RWPE1 (cell line): ENCODE measurements around the gene GLIPR1.

Experiments
- CTCF ChIA-PET: fragments of 350-600 bp; sonication (Branson Sonifier 250); formaldehyde crosslinking; extraction: SDS; loops from one replicate; lab custom pipeline; 2021; lab: Yijun Ruan, JAX
- POLR2A ChIA-PET: fragments of 400-600 bp; formaldehyde crosslinking; extraction: SDS; loops from one replicate; lab custom pipeline; 2020; ENCODE audit warnings: antibody characterized with exemption; ENCODE audit not compliant: low non-redundant PET; lab: Yijun Ruan, JAX
- DNase-seq: peaks from one replicate; pipeline ENCODE4 v3.0.0; 2012; ENCODE audit warnings: low spot score
- H3K27ac ChIP-seq: fragments of 450-650 bp; 2 replicates; pipeline ENCODE4 v1.5.1; 2017
- TF ChIP-seq, protein P1 (sequence below): fragments of 450-650 bp; conservative IDR thresholded peaks from 2 replicates; pipeline ENCODE4 v1.5.1; 2017; ENCODE audit warnings: low read depth, mild to moderate bottlenecking

GLIPR1 gene

DNA sequence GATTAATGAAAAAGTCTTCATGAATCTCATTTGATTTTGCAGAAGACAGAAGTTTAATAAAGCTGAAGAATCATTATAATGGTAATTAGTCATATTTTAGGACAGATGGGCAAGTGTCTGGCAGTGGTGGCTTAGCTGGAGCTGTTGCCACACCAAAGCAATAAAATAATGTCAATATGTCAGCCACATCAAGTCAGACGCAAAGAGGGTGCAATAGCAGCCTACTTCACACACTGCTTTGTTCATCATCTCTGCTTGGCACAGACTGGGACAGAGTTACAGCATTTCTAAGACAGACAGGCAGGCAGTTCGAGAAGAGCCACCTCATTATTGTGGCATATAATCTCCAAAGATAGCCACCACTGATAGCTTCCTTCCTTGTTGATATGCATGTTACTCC, 47.7 kb downstream of the GLIPR1 start:
- no peak overlapping the region for H3K27ac ChIP-seq
- TF ChIP-seq, protein P1, sequence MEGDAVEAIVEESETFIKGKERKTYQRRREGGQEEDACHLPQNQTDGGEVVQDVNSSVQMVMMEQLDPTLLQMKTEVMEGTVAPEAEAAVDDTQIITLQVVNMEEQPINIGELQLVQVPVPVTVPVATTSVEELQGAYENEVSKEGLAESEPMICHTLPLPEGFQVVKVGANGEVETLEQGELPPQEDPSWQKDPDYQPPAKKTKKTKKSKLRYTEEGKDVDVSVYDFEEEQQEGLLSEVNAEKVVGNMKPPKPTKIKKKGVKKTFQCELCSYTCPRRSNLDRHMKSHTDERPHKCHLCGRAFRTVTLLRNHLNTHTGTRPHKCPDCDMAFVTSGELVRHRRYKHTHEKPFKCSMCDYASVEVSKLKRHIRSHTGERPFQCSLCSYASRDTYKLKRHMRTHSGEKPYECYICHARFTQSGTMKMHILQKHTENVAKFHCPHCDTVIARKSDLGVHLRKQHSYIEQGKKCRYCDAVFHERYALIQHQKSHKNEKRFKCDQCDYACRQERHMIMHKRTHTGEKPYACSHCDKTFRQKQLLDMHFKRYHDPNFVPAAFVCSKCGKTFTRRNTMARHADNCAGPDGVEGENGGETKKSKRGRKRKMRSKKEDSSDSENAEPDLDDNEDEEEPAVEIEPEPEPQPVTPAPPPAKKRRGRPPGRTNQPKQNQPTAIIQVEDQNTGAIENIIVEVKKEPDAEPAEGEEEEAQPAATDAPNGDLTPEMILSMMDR: no peak
- ChIA-PET CTCF (interaction anchor here (0.8 to 1.4 kb wide), 2 partner anchors 15 to 503 kb away, joined by 3 to 4 read pairs; partner anchors contain the start of gene PHLDA1), POLR2A (no interaction called here)
- DNase-seq: no peak

DNA sequence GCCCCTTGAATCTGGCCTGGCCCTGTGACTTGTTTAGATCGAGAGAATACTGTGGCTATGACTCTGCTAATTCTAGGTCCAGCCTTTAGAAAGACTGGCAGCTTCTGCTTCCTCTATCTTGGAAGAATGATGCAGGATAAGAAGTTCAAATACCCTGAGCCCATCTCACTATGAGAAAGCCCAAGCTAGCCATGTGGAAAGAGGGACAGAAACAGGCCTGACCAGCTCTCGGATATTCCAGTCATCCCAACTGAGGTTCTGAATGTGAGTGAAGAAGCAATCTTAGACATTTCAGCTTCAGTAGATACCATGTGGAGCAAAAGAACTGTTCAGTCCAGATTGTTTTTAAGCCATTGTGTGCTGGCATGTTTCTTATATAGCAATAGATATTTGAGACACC, 48.1 kb downstream of the GLIPR1 start:
- CTCF ChIA-PET: interaction anchor here (0.8 kb wide), 1 partner anchor 503 kb away, joined by 3 read pairs; the partner anchor contains the start of gene PHLDA1
- H3K27ac ChIP-seq: no peak overlapping the region
- TF ChIP-seq, protein P1: no peak
- DNase-seq: no peak
- POLR2A ChIA-PET: no interaction called here

- TF ChIP-seq, protein P1: no peak
- ChIA-PET POLR2A (no interaction called here), CTCF (no interaction called here)
- no peak for DNase-seq
- H3K27ac ChIP-seq: no peak overlapping the region
Observed at GRCh38 chr12:75529316-75529715, 48.8 kb downstream of the GLIPR1 start.

- no peak overlapping the region for H3K27ac ChIP-seq
- POLR2A ChIA-PET: no interaction called here
- CTCF ChIA-PET: interaction anchor here (0.7 kb wide), 1 partner anchor 898 kb away, joined by 3 read pairs; no protein-coding TSS in a partner anchor
- TF ChIP-seq, protein P1: no peak
- no peak for DNase-seq
Observed at GRCh38 chr12:75529826-75530225, 49.3 kb downstream of the GLIPR1 start.

DNA sequence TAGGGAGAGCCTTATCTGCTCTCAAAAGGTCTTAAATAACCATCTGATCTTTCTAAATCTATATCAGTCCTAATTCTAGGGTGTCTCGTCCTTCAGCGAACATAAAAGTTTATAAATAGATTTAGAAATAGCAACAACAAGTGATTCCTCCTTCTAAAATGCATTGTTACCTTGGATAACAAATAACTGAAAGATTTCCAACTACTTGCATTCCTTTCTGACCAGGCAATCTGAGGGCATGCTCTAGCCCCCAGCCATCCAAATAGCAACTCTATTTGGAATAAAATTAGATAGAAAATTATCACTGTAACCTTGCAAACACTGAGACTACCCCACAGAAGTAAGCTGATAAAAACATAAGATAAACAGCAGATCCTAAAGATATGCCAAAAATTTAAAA, 52.7 kb downstream of the GLIPR1 start:
- POLR2A ChIA-PET: no interaction called here
- TF ChIP-seq, protein P1: no peak
- no peak for DNase-seq
- CTCF ChIA-PET: interaction anchor here (0.5 kb wide), 1 partner anchor 195 kb away, joined by 4 read pairs; no protein-coding TSS in a partner anchor
- H3K27ac ChIP-seq: no peak overlapping the region

- CTCF ChIA-PET: no interaction called here
- no peak for DNase-seq
- POLR2A ChIA-PET: no interaction called here
- no peak overlapping the region for H3K27ac ChIP-seq
- TF ChIP-seq, protein P1: no peak
Observed at GRCh38 chr12:75539889-75540288, 59.3 kb downstream of the GLIPR1 start.

GRCh38 chr12:75542942-75543341, 62.4 kb downstream of the GLIPR1 start:
- ChIA-PET POLR2A (no interaction called here), CTCF (interaction anchor here (0.6 to 1.1 kb wide), 2 partner anchors 15 to 926 kb away, joined by 3 to 4 read pairs; no protein-coding TSS in a partner anchor)
- TF ChIP-seq, protein P1: no peak
- no peak for DNase-seq
- H3K27ac ChIP-seq: no peak overlapping the region
